NCI-H82 (cell line): ENCODE data around the gene INPP5F.
A peak's percentile ranks its signal among the peaks of the same experiment; 100 is the strongest.
"Not testable (repeated sequence)": the region's sequence is repeated elsewhere in the genome, so short reads cannot be mapped to it uniquely, and the experiment has no call there.

Experiments used
- DNase-seq: peaks from one replicate; lab custom pipeline; 2025; lab: John Stamatoyannopoulos, UW

Gene INPP5F

DNA sequence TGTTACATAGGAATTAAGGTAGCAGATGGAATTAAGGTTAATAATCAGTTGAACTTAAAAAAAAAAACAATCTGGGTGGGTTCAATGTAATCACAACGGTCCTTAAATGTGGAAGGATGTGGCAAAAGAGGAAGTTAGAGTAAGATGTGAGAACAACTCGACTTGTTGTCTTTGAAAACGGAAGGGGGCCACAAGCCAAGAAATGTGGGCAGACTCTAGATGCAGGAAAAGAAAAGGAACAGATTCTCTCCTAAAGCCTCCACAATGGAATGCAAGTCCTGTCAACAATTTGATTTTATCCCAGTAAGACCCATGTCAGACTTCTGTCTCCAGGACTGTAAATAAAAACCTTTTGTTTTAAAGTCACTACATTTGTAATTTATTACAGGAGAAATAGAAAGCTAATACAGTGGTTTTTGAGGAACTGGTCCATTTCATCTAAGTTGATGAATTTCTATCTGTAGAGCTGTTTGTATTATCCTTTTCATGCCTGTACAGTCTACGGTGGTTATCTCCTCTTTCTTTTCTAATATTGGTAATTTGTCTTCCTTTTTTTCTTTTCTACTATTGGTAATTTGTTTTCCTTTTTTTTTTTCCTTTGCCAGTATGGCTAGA lies 138.2 kb downstream of the INPP5F start:
- no peak for DNase-seq

DNA sequence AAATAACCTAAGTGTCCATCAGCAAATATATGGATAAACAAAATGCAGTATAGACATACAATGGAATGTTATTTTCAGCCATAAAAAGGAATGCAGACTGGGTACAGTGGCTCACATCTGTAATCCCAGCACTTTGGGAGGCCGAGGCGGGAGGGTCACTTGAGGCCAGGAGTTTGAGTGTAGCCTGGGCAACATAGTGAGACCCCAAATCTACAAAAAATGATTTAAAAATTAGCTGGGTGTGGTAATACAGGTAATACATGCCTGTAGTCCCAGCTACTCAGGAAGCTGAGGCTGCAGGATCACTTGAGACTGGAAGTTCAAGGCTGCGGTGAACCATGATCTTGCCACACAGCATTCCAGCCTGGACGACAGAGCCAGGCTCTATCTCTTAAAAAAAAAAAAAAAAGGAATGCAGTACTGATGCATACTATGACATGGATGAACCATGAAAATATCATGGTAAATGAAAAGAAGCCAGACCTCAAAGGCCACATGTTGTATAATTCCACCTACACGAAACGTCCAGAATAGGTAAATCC lies 139.9 kb downstream of the INPP5F start:
- no peak for DNase-seq

DNA sequence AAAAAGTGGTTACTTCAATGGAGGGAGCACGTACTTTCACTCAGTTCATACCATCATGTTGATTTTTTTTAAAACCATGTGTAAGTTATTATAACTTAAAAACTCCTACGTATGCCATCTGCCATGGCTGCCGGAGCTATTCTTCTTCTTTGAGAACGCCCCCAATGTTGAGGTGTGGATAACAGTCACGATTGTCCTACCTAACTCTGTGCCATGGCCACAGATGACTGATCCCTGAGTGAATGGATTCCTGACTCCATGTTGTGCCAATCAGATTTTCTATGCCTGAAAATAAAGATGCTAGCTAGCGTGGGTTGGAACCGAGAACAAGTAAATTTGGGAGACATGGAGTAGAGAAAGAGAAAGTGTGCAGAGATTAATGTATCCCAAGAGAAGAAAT lies 141.5 kb downstream of the INPP5F start:
- no peak for DNase-seq

DNA sequence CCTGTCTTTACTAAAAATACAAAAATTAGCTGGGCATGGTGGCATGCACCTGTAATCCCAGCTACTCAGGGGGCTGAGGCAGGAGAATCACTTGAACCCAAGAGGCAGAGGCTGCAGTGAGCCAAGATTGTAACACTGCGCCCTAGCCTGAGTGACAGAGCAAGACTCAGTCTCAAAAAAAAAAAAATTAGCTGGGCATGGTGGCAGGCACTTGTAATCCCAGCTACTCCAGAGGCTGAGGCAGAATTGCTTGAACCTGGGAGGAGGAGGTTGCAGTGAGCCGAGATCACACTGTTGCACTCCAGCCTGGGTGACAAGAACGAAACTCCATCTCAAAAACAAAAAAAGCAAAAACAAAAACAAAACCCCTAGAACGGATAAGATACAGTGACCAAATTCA lies 143.5 kb downstream of the INPP5F start:
- not testable (repeated sequence) for DNase-seq

DNA sequence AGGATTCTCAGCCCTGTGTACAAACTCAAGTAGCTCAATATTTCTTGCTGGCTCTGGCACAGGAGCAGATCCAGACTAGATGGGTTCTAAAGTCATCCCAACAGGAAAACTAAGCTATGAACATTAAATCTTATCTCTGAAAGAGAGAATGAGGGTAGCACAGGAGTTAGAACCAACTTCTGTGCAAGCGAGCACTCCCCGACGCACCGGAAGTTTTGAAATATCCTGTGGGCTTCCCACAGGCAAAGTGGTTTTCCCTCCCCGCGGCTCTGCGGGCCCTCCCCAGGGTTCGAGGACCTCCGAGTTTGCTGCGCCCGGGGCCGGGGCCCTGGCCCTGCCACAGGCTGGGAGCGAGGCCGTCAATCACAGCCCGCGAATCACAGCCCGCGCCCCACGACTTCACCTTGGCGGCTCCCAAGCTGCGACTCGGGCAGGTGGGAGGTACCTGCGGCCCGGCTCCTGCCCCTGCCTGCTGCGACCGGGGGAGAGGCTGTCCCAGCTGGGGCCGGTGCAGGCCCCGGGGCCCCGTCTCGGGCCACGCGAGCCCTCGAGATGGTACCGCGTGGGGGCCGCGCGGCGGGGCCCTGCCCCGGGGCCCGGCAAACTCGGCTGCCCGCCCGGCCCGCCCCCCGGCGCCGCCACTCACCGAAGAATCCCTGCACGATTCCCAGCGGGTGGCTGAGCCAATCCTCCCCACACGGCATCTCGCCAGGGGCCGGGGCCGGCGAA lies 146.2 kb downstream of the INPP5F start:
- peak; percentile 39 for DNase-seq

DNA sequence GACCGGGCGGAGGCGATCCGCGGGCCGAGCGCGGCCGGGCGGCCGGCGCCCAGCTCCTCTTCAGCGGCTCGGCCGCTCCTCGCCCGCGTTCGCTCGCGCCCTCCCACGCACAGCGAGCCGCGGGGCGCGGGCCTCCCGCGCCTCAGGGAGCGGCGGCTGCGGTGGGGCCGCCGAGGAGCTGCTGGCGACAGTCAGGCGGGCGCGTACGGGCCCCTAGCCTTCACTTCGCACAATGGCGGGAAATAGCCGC lies 146.7 kb downstream of the INPP5F start, which contains the start of gene MCMBP:
TSS of gene MCMBP (minus strand) at position 234 of the 250 bp plus-strand sequence. CDS start 259 bp downstream, outside the sequence.
- DNase-seq: no peak

DNA sequence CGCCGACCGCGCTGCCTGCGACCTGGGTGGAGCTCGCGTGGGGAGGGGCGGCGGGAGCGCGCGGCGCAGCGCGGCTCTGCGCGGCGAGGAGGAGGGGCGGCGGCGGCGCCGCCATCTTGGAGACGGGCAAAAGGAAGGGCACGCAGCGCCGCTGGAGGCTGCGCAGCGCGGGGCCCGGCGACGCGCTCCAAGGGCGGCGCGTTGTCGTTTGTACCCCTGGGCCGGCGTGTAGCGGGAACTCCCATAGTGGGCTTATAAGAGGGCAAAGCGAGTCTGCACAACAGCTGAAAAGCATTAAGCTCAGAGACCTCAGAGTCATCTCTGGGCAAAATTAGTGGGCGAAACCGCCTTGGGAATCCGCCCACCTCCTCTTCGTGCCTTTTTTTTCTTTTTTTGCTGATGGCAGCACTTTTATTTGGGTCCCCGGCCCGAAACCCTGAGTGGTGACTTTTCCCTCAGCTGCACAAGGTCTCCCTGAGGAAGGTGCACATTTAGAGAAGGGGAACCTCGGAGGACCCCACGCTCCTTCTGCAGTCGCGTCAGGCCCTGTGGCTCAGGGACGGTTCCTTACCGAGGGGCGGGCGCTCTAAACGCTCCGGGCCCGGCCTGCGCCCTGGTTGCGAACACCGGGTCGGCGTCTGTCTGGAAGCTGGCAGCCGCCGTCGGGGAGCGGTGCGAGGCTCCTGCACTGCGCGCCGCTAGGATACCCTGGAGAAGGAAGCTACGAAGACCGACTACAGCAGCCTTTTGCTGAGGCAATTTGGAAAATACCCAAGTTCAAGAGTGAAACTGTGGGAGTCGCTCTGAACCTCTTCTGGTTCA lies 147.2 kb downstream of the INPP5F start:
- peak; percentile 89 for DNase-seq

DNA sequence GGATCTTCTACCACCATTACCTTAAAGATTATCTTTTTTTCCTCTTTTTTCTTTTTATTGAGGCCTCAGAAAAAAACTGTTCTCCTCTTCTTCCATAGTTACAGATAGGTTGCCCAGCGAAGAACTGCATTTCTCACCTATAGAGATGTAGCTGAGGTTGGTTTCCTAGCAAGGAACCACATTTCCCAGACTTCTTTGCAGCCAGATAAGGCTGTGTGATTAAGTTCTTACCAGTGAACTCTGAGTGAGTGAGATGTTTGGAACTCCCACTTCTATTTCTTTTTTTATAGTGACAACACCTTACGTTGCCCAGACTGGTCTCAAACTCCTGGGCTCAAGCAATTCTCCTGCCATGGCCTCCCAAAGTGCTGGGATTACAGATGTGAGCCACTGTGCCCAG lies 152.7 kb downstream of the INPP5F start:
- no peak for DNase-seq
